HG02610 (cell line): ENCODE data around the gene CXorf51A.
"Not testable (repeated sequence)": the region's sequence is repeated elsewhere in the genome, so short reads cannot be mapped to it uniquely, and the experiment has no call there.

Source experiments
- ATAC-seq: cut with Tn5 transposase; IDR thresholded peaks from one replicate; pipeline ENCODE4 v1.9.1; 2021; ENCODE audit warnings: mild to moderate bottlenecking, moderate library complexity; ENCODE audit not compliant: unreplicated experiment

CXorf51A gene

GRCh38 chrX:146814644-146815043 is at the start of gene CXorf51A:
Gene CXorf51A (minus strand): TSS chrX:146814744. CDS start chrX:146814723, 21 bp downstream.
- ATAC-seq = not testable (repeated sequence)

DNA sequence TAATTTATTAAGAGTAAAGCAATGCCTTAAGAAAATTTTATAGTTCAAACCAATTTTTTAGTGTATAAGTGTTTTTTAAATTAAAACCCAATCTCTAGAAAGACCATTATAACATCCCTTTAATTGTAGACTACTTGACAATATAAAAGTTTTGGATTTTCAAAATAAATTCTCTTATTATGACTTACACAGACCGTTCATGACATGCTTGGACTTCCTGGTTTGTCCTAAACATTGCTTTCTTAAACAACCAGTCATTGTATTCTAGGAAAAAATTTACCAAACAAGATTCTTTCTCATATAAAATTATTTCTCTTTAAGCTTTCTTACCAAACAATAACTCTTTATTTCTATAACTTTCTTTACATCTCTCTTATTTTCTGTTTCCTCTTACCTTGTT is 49.0 kb upstream of the CXorf51A start:
- no peak for ATAC-seq

GRCh38 chrX:146854281-146854680 is 39.7 kb upstream of the CXorf51A start:
- no peak for ATAC-seq

DNA sequence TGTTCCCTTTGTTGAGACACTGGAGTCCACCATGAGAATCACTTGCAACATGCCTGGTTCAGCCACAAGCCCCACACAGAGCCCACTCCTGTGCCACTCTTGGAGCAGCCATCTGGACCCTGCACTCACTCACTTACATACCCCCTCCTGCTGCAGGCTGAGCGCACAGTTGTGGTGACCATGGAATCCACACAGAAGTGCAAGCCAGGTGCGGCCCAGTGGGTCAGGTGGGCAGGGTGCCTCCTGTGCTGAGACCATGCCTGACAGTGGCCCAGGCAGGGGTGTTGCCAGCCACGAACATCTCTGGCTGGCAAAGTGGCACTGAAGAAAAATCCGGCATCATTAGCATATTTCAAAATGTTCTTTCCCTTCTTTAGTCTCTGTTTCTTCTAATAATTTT is 17.4 kb upstream of the CXorf51A start:
- no peak for ATAC-seq

GRCh38 chrX:146809471-146809870 is 5.1 kb downstream of the CXorf51A start, which contains the start of gene CXorf51B:
Gene CXorf51B (plus strand): TSS chrX:146809771. CDS start chrX:146809792, 21 bp downstream.
- ATAC-seq = not testable (repeated sequence)
